K562 (cell line): ENCODE data around the gene SLBP. TPM values are rescaled to one million over a fixed set of nuclear protein-coding genes. Genes with fewer than 3 reads are reported as not detected.

Experiments used
- ATF1 ChIP-seq, 2 experiments: fragments of 450-650 bp in 1 of 2; IDR thresholded peaks; 2 replicates each; pipeline ENCODE4 v1.6.1; 2016; ENCODE audit warnings: missing compliant biosample characterization in 1 of 2, missing genetic modification characterization in 1 of 2
- EGR1 ChIP-seq: fragments of 450-650 bp; conservative IDR thresholded peaks from 2 replicates; pipeline ENCODE4 v1.6.1; 2017; ENCODE audit warnings: mild to moderate bottlenecking
- ETS2 ChIP-seq: IDR thresholded peaks from 2 replicates; pipeline ENCODE4 v1.6.1; 2016; ENCODE audit warnings: borderline replicate concordance, missing genetic modification characterization, mild to moderate bottlenecking, moderate library complexity, missing compliant biosample characterization; ENCODE audit not compliant: poor library complexity, severe bottlenecking
- HDAC1 ChIP-seq, 2 experiments: fragments of 450-650 bp; IDR thresholded peaks; 2 replicates each; pipeline ENCODE4 v1.6.1; 2016 to 2017; ENCODE audit warnings: inconsistent platforms in 1 of 2, mild to moderate bottlenecking in 1 of 2, moderate library complexity in 1 of 2
- HDAC2 ChIP-seq: fragments of 450-650 bp; IDR thresholded peaks from 2 replicates; pipeline ENCODE4 v1.6.1; 2016; ENCODE audit warnings: mild to moderate bottlenecking
- MYC ChIP-seq, 2 experiments: fragments of 250-450 bp in 1 of 2; sonication (Bioruptor Pico) in 1 of 2; IDR thresholded peaks; 2 replicates each; pipeline versions ENCODE4 v1.5.1 to v1.6.1; 2012 to 2021; ENCODE audit warnings: low read depth in 2 of 2, borderline replicate concordance in 1 of 2, improper control_type of control experiment in 1 of 2, low read length in 1 of 2, mild to moderate bottlenecking in 1 of 2, moderate library complexity in 1 of 2
- SMAD2 ChIP-seq: fragments of 150-350 bp; IDR thresholded peaks from 2 replicates; pipeline ENCODE4 v1.6.1; 2014; ENCODE audit warnings: low read depth, mild to moderate bottlenecking, low read length
- SNRNP70 ChIP-seq: fragments of 200-400 bp; formaldehyde crosslinking; optimal IDR thresholded peaks from 2 replicates; pipeline ENCODE3; 2017; ENCODE audit warnings: low read depth, low read length
- TAL1 ChIP-seq: fragments of 450-650 bp; IDR thresholded peaks from 2 replicates; pipeline ENCODE4 v1.6.1; 2016; ENCODE audit warnings: mild to moderate bottlenecking
- ZBTB40 ChIP-seq, 2 experiments: fragments of 450-650 bp in 1 of 2; sonication (generic) in 1 of 2; formaldehyde crosslinking in 1 of 2; IDR thresholded peaks; 2 replicates each; pipeline versions ENCODE4 v1.7.1 to v1.9.0; 2016 to 2022; ENCODE audit warnings: inconsistent platforms in 1 of 2, mild to moderate bottlenecking in 1 of 2, missing genetic modification reagents in 1 of 2
- ZNF24 ChIP-seq: fragments of 450-650 bp; IDR thresholded peaks from 2 replicates; pipeline ENCODE4 v1.6.1; 2016
- ZNF324 ChIP-seq: fragments of 250-450 bp; sonication (Bioruptor Pico); IDR thresholded peaks from 2 replicates; pipeline ENCODE4 v1.4.0; 2020; ENCODE audit warnings: mild to moderate bottlenecking
- ZNF408 ChIP-seq: fragments of 250-450 bp; sonication (Bioruptor Pico); IDR thresholded peaks from 2 replicates; pipeline ENCODE4 v1.4.0; 2020; ENCODE audit warnings: low read depth, mild to moderate bottlenecking, moderate library complexity
- ZNF764 ChIP-seq: fragments of 250-450 bp; sonication (Bioruptor Pico); IDR thresholded peaks from 2 replicates; pipeline ENCODE4 v1.4.0; 2020; ENCODE audit warnings: low read depth, mild to moderate bottlenecking, moderate library complexity
- polyA plus RNA-seq, 8 experiments: library from polyadenylated mRNA; depleted of rRNA in 4 of 8; stranded (reverse) in 5 of 8; unstranded in 3 of 8; fragments of >200 nt; fragmentation: Nextera tagmentation in 2 of 8; fragmentation: Illumina TruSeq in 1 of 8; extraction: Ambion mirVana in 2 of 8; extraction: Trizol in 1 of 8; gene quantifications; 2 replicates each; pipeline versions ENCODE4 v1.2.1 to v1.2.3, GENCODE V29; 2011 to 2014; ENCODE audit warnings: inconsistent platforms in 1 of 8, missing spikeins in 1 of 8
- total RNA-seq, 7 experiments: library from RNA; depleted of rRNA in 6 of 7; stranded (reverse); fragments of >200 nt in 6 of 7; fragmentation: Illumina TruSeq in 2 of 7; extraction: Trizol in 2 of 7; gene quantifications; 2 replicates each; pipeline versions ENCODE4 v1.2.1 to v1.2.3, GENCODE V29; 2011 to 2021; ENCODE audit warnings: low replicate concordance in 1 of 7
- TF ChIP-seq, protein P1 (sequence below): sonication (generic); formaldehyde crosslinking; IDR thresholded peaks from 2 replicates; pipeline ENCODE4 v1.8.1; 2022; ENCODE audit warnings: missing genetic modification reagents
- TF ChIP-seq, protein P2 (sequence below): fragments of 450-650 bp; IDR thresholded peaks from 2 replicates; pipeline ENCODE4 v1.6.1; 2016; ENCODE audit warnings: borderline replicate concordance

Gene SLBP
- total and polyA plus RNA-seq, 9 of the 15 experiments (the other 6 are each of a cell fraction or from before 2014, with no cell fraction given), result 49.4 to 221 (median 162) TPM

DNA sequence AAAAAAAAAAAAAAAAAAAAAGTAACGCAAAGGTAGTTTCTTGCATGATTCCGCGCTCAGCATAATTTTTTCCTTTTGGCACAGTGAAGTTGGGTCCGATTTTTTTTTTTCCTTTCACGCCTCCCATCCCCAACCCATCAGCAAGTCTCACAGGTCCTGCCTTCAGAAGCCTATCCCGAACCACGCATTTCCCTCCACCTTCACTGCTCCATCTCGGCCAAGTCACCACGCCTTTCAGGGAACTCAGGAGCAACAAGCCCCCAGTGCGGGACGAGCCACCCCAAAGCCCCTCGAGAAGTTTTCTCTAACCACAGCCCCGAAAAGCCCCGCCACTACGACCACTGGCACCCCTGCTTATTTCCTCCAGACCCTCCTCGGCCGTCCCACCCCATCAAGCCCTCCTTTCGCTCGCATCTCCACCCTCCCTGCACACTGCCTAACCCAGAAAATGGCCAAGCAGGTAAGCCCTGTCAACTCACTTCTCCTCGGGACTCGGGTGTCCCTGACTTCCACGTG, 1.0 kb downstream of the SLBP start (continued):
- no peak for TF ChIP-seq SNRNP70
- TF ChIP-seq ZBTB40 (IDR thresholded peaks at IDR 0.05), result peak; percentile 53; the same call in 1 of the 2 replicates
- TF ChIP-seq ZBTB40 (CRISPR knock-in tag; IDR thresholded peaks at IDR 0.05), result no peak
- TF ChIP-seq ZNF408 (CRISPR knock-in tag), result no peak
- TF ChIP-seq, protein P1, sequence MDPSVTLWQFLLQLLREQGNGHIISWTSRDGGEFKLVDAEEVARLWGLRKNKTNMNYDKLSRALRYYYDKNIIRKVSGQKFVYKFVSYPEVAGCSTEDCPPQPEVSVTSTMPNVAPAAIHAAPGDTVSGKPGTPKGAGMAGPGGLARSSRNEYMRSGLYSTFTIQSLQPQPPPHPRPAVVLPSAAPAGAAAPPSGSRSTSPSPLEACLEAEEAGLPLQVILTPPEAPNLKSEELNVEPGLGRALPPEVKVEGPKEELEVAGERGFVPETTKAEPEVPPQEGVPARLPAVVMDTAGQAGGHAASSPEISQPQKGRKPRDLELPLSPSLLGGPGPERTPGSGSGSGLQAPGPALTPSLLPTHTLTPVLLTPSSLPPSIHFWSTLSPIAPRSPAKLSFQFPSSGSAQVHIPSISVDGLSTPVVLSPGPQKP (CRISPR knock-in tag), result no peak
- TF ChIP-seq EGR1, result no peak
- no peak for TF ChIP-seq ZNF324
- no peak for TF ChIP-seq ZNF764 (CRISPR knock-in tag)
- TF ChIP-seq ZNF24, result no peak
- no peak for TF ChIP-seq ETS2 (tag)
- TF ChIP-seq ATF1 (CRISPR knock-in tag; IDR thresholded peaks at IDR 0.05), result no peak
- no peak for TF ChIP-seq ATF1 (tag; IDR thresholded peaks at IDR 0.05)
- TF ChIP-seq MYC (IDR thresholded peaks at IDR 0.05; ENCODE audit: low read depth, low read length), result no peak; the same call in 1 of the 2 replicates
- 0 out of 2 replicates have a peak, but pooled peaks have one; percentile 30 for TF ChIP-seq MYC (CRISPR knock-in tag; IDR thresholded peaks at IDR 0.05; ENCODE audit: borderline replicate concordance, low read depth)
- 0 out of 2 replicates have a peak, but pooled peaks have one; percentile 22 for TF ChIP-seq HDAC2
- TF ChIP-seq HDAC1 (IDR thresholded peaks at IDR 0.05), result peak in 1 of 2 experiments; percentile 78; a peak in 2 of 4 replicates
- TF ChIP-seq, protein P2, sequence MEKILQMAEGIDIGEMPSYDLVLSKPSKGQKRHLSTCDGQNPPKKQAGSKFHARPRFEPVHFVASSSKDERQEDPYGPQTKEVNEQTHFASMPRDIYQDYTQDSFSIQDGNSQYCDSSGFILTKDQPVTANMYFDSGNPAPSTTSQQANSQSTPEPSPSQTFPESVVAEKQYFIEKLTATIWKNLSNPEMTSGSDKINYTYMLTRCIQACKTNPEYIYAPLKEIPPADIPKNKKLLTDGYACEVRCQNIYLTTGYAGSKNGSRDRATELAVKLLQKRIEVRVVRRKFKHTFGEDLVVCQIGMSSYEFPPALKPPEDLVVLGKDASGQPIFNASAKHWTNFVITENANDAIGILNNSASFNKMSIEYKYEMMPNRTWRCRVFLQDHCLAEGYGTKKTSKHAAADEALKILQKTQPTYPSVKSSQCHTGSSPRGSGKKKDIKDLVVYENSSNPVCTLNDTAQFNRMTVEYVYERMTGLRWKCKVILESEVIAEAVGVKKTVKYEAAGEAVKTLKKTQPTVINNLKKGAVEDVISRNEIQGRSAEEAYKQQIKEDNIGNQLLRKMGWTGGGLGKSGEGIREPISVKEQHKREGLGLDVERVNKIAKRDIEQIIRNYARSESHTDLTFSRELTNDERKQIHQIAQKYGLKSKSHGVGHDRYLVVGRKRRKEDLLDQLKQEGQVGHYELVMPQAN, result peak; percentile 80; the same call in 1 of the 2 replicates
- TF ChIP-seq SMAD2, result no peak
- no peak for TF ChIP-seq TAL1
